Dermis blood vessel endothelial cell (primary cell): ENCODE measurements around the gene PRR18. TPM values are rescaled to one million over a fixed set of nuclear protein-coding genes. Genes with fewer than 3 reads are reported as not detected.

ENCODE experiments used
- DNase-seq: peaks from one replicate; pipeline ENCODE4 v3.0.0; 2010
- total RNA-seq: library from RNA; depleted of rRNA; stranded (reverse); fragments of >200 nt; gene quantifications from 2 replicates; pipeline ENCODE4 v1.2.3, GENCODE V29; 2014

PRR18 gene
- total RNA-seq, 1 donor from 2014 or later = not detected

- no peak for DNase-seq
These were observed 25.2 kb upstream of the PRR18 start for GRCh38 chr6:166333172-166333995.

GRCh38 chr6:166331503-166332415 is 23.6 kb upstream of the PRR18 start:
- DNase-seq = no peak

- DNase-seq = peak; percentile 51
These were observed 22.4 kb upstream of the PRR18 start for GRCh38 chr6:166330612-166331011.

GRCh38 chr6:166325383-166326042 is 17.3 kb upstream of the PRR18 start:
- DNase-seq = no peak

- no peak for DNase-seq
These were observed 15.2 kb upstream of the PRR18 start for GRCh38 chr6:166323395-166323794.

GRCh38 chr6:166318649-166319600 is 10.7 kb upstream of the PRR18 start:
- no peak for DNase-seq

GRCh38 chr6:166318227-166318626 is 10.0 kb upstream of the PRR18 start:
- DNase-seq = no peak

- no peak for DNase-seq
These were observed 9.3 kb upstream of the PRR18 start for GRCh38 chr6:166317261-166318212.

GRCh38 chr6:166315436-166315835 is 7.2 kb upstream of the PRR18 start:
- no peak for DNase-seq

GRCh38 chr6:166314454-166314853 is 6.3 kb upstream of the PRR18 start:
- DNase-seq = no peak

GRCh38 chr6:166313255-166314070 is 5.3 kb upstream of the PRR18 start:
- peak; percentile 56 for DNase-seq

GRCh38 chr6:166312832-166313231 is 4.6 kb upstream of the PRR18 start:
- DNase-seq = no peak

- DNase-seq = no peak
These were observed 2.4 kb upstream of the PRR18 start for GRCh38 chr6:166310634-166311033.

GRCh38 chr6:166309977-166310376 is 1.8 kb upstream of the PRR18 start:
- no peak for DNase-seq

- DNase-seq = no peak
These were observed 787 bp upstream of the PRR18 start for GRCh38 chr6:166308769-166309589.

GRCh38 chr6:166307082-166308032 is 835 bp downstream of the PRR18 start:
- DNase-seq = no peak

- DNase-seq = no peak
These were observed 1.7 kb downstream of the PRR18 start for GRCh38 chr6:166306378-166307081.
